Mesenteric fat pad (tissue), 1 donor: ENCODE measurements around the gene SULT1A2. TPM values are rescaled to one million over a fixed set of nuclear protein-coding genes. Genes with fewer than 3 reads are reported as not detected.
"Not testable (repeated sequence)": the region's sequence is repeated elsewhere in the genome, so short reads cannot be mapped to it uniquely, and the experiment has no call there.

ENCODE experiments used
- DNase-seq: peaks from one replicate; pipeline ENCODE4 v3.0.0-alpha.2; 2020; ENCODE audit warnings: low spot score
- total RNA-seq: library from RNA; stranded (reverse); fragmentation: NEBNext Ultra II Directional; extraction: Animal tissue kit (Norgen Biotek cat#: 25700); gene quantifications from one replicate; pipeline ENCODE4 v1.2.1, GENCODE V29; 2021
- donor health status: DM: yes; HTN: yes; CAD: no.

Gene SULT1A2
- total RNA-seq, 1 donor from 2014 or later, result 2.5 TPM

DNA sequence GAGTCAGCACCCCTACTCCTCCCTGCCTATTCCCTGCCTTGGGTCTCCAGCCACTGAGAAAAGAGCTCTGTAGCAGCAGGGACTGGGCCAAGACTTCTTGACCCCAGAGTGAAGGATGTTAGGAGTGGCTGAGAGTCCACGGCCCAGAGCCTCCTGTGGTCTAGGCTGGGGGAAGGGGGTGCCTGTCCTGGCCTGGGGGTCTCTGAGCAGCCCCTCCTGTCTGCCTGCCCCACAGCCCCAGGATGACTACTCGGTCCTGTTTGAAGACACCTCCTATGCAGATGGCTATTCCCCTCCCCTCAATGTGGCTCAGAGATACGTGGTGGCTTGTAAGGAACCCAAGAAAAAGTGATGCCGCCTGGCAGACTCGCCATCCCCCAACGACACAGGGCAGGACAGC is 5.5 kb downstream of the SULT1A2 start:
- no peak for DNase-seq

GRCh38 chr16:28590384-28591340 is 6.2 kb downstream of the SULT1A2 start:
- no peak for DNase-seq

DNA sequence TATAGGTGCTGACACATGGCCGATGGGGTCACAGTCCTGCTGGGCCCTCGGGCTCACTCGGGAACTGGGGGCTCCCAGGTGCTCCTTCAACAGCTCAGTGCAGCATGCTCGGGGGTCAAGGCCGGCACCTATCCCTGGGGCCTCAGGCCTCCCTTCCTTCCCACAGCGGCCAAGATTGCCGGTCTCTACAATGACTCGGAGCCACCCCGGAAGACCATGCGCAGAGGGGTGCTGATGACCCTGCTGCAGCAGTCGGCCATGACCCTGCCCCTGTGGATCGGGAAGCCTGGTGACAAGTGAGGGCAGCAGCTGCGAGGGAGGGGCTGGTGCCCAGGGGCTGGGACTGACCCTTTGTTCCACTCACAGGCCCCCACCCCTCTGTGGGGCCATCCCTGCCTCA is 6.9 kb downstream of the SULT1A2 start:
- no peak for DNase-seq

DNA sequence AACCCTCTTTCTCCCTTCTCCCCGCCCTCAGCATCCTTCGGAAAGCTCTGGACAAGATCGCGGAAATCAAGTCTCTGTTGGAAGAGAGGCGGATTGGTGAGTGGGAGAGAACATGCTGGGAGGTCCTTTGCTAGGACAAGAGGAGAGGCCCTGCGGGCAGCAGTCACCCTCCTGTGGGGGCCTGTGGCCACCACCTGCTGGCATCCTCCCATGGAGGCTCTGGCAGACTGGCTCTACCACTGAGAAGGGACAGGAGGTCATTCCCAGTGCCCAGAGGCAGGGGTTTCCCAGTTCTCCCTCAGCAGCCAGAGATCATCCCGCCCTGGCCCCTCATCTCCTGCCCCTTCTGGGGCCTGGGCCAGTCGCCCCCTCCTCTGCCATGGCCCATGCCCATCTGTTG is 7.8 kb downstream of the SULT1A2 start:
- no peak for DNase-seq

GRCh38 chr16:28587386-28587785 is 9.5 kb downstream of the SULT1A2 start:
- DNase-seq, result no peak

DNA sequence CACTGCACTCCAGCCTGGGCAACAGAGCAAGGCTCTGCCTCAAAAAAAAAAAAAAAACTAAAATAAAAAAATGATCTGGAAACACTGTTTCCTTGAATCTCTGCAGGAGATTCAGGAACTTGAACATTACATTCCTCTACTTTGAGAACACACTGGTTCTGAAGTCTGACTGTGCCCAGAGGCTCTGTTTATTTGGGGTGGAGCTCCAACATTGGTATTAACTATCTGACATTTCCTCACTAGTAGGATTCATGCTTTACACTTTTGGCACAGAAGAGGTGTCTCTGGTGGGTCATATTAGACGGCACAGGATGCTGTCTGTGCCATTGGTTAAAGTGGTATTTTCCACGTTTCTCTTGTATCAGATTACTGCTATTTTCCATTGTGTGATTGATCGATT is 10.4 kb downstream of the SULT1A2 start:
- no peak for DNase-seq

DNA sequence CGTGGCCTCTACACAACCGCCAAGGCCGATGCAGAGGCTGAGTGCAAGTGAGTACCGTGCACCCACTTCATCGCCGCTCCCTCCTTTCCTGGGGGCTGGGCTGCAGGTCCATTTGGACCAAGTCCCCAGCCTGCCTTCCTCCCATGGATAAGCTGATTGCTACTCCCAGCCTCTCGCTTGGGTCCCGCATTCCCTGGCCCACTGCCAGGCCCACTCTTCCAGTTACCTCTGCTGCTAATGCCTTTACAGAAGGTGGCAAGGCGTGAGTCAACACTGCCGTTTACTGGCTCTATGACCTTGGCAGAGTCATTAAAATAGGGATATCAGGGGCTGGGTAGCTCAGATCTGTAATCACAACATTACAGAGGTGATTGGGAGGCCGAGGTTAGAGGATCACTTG is 11.2 kb downstream of the SULT1A2 start:
- DNase-seq, result no peak

DNA sequence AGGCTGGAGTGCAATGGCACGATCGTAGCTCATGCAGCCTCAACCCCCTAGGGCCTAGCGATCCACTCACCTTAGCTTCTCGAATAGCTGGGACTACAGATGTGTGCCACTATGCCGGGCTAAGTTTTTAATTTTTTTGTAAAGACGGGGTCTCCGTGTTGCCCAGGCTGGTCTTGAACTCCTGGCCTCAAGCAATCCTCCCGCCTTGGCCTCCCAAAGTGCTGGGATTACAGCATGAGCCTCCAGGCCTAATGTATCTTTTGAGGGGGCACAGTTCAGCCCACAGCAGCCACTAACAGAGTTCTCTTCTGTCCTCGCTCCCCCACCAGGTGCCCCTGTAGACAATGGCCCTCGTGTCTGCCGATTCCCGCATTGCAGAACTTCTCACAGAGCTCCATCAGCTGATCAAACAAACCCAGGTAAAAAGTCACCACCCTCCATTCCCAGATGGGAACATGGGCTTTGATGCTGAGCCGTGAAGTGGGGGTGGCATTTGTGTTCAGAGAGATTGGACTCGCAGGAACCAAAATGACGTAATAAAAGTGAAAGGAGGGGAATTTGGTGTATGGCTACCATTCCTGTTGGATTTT is 16.0 kb downstream of the SULT1A2 start:
- no peak for DNase-seq

GRCh38 chr16:28575446-28576109 is 21.3 kb downstream of the SULT1A2 start:
- DNase-seq, result no peak

DNA sequence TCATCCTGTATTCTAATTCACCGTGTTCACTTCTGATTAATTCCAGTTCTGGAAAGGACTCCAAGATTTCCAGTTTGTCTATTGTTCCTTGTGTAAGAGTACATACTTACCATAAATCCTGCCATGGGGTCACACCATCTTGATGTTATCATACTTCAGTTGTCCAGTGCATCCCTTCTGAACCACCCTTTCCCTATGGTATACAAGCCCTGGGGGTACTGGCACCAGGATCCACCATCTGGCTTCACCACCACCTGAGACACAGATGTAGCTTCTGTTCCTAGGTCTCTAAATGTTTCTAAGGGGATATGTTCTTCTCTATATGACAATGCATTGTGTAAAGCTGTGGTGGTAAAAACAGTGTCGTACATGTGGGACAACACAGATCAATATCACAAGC is 21.9 kb downstream of the SULT1A2 start:
- DNase-seq, result no peak

GRCh38 chr16:28573738-28574718 is 22.8 kb downstream of the SULT1A2 start:
- DNase-seq, result no peak

- DNase-seq, result no peak
Observed at GRCh38 chr16:28572696-28573510, 23.9 kb downstream of the SULT1A2 start.

- no peak for DNase-seq
Observed at GRCh38 chr16:28569968-28570752, 26.7 kb downstream of the SULT1A2 start.

- no peak for DNase-seq
Observed at GRCh38 chr16:28569021-28569420, 27.8 kb downstream of the SULT1A2 start.

GRCh38 chr16:28567292-28567691 is 29.6 kb downstream of the SULT1A2 start:
- DNase-seq, result no peak

DNA sequence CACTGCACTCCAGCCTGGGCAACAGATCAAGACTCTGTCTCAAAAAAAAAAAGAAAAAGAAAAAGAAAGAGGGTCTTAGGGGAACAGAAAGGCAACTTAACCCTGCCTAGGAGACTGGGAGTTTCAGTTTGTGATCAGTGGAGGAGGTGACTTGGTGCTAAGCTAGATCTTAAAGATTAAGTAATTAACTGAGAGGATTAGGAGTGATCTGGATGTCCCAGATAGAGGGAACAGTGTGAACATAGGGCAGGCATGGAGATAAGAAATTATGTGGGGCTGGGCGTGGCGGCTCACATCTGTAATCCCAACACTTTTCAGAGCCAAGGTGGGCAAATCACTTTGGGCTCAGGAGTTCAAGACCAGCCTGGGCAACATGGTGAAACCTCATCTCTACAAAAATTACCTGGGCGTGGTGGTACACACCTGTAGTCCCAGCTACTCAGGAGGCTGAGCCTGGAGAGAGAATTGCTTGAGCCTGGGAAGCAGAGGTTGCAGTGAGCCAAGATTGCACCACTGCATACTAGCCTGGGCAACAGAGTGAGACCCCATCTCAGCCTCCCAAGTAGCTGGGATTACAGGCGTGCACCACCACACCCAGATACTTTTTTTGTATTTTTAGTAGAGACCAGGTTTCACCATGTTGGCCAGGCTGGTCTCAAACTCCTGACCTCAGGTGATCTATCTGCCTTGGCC is 30.5 kb downstream of the SULT1A2 start:
- DNase-seq, result not testable (repeated sequence)

DNA sequence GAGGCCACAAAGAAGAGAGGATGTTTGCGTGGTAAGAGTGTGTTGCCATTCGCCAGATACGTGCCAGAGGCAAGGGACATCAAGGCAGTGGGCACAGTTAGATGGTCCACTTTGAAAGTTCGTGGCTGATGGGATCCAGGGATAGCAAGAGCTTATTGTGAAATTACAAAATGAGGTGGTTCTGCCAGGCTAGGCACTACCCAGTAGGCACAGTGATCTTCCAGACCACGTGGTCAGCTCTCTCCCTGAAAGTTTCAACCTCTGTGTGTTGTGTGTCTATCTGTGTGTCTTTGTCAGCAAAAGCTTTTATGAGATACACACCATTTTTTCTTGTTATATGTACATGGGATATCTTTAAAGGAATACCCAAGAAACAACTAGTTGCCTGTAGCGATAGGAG is 33.6 kb downstream of the SULT1A2 start:
- DNase-seq, result no peak

- no peak for DNase-seq
Observed at GRCh38 chr16:28562199-28562598, 34.7 kb downstream of the SULT1A2 start.
